Measurements from ENCODE around the gene UBE2QL1. TPM values are rescaled to one million over a fixed set of nuclear protein-coding genes. Genes with fewer than 3 reads are reported as not detected.

UBE2QL1 gene
- total RNA-seq, 3 donors from 2014 or later = 0.44 to 1.8 (median 1.6) TPM

GRCh38 chr5:6487081-6487480 lies 38.4 kb downstream of the UBE2QL1 start:
- no peak for DNase-seq (ENCODE audit: low spot score in 2 of 2)
- H3K27ac ChIP-seq = no peak overlapping the region
- TF ChIP-seq POLR2AphosphoS5 (IDR thresholded peaks at IDR 0.05) (no peak), POLR2A (IDR thresholded peaks at IDR 0.05) (no peak), CTCF (IDR thresholded peaks at IDR 0.05) (no peak)
- H3K4me1 ChIP-seq = no peaks in the 10 kb centered on the region
- H3K4me3 ChIP-seq = no peak overlapping the region
- intact Hi-C loops (cut with DNase I; ENCODE audit: low total_unique reads) = no loop called here
- no peaks in the 10 kb centered on the region for H3K27me3 ChIP-seq
- no peaks in the 10 kb centered on the region for H3K36me3 ChIP-seq
- H3K9me3 ChIP-seq = no peaks in the 10 kb centered on the region

DNA sequence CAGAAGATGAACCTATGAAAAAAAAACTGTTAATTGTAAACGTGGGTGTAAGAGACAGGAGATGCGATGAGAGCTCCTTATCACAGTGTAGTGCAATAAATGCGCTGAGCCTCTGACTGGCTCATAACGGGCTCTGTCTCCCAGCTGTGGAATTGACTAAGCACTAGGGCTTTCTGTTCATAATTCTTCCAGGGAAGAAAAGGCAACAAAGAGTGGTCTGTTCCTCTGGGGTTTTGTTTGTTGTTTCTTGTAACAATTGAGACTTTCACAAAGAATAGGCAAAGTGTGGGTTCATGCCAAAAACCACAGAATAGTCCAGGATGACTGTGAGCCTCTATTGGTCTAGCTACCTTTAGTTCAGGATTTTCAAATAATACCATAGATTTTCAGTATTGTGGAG lies 39.4 kb downstream of the UBE2QL1 start:
- H3K4me1 ChIP-seq = no peaks in the 10 kb centered on the region
- no peaks in the 10 kb centered on the region for H3K36me3 ChIP-seq
- H3K27me3 ChIP-seq = no peaks in the 10 kb centered on the region
- H3K4me3 ChIP-seq = no peak overlapping the region
- no peak overlapping the region for H3K27ac ChIP-seq
- no peaks in the 10 kb centered on the region for H3K9me3 ChIP-seq
- TF ChIP-seq POLR2A (IDR thresholded peaks at IDR 0.05) (no peak), CTCF (IDR thresholded peaks at IDR 0.05) (no peak), POLR2AphosphoS5 (IDR thresholded peaks at IDR 0.05) (no peak)
- no peak for DNase-seq (ENCODE audit: low spot score in 2 of 2)
- intact Hi-C loops (cut with DNase I; ENCODE audit: low total_unique reads) = no loop called here

DNA sequence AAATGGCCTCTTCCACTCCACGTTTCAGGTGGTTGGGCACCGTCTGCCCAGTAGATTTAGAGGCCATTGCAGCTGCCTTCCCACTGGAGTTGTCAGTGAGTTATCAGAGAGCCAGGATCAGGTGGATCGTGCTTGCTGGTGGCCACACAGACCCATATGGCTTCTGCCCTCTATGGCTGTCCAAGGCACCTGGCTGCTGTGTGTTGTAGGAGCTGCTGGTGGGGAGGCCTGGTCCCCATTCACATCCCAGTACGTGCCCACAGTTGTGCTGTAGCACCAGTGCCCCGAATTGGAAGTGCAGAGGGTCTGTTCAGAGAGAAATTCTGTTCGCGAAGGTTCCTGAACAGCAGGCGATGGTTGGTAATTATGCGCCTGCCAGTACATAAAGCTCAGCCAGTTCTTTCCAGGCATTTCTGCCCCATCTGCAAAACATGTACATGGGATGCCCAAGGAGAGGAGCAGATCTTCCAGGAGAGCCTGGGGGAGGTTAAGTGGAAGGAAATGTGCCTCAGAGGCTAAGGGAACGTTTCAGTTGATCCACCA lies 41.1 kb downstream of the UBE2QL1 start:
- no peak for DNase-seq (ENCODE audit: low spot score in 2 of 2)
- H3K4me1 ChIP-seq = no peaks in the 10 kb centered on the region
- no peaks in the 10 kb centered on the region for H3K27me3 ChIP-seq
- no peak overlapping the region for H3K27ac ChIP-seq
- H3K9me3 ChIP-seq = no peaks in the 10 kb centered on the region
- TF ChIP-seq POLR2AphosphoS5 (IDR thresholded peaks at IDR 0.05) = no peak
- TF ChIP-seq CTCF (IDR thresholded peaks at IDR 0.05) = no peak
- no peak for TF ChIP-seq POLR2A (IDR thresholded peaks at IDR 0.05)
- no peaks in the 10 kb centered on the region for H3K36me3 ChIP-seq
- no peak overlapping the region for H3K4me3 ChIP-seq
- intact Hi-C loops (cut with DNase I; ENCODE audit: low total_unique reads) = no loop called here

DNA sequence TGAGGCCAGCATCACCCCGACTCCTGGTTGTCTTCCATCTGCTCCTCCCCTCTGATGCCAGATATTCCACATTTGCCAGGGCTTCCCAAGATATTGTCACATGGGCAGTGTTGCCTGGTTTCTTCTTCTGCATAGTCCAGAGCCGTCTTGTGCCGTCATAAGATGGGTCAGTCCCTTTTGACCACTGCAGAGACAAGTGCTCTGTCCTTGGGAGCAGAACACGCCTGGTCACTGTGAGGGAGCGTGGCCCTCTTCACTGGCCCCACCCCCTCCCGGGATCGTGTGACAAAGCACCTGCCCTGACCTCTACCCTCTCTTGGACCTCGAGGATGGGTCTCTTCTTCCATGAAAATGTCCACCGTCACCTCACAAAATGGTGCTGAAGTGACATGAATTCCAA lies 41.6 kb downstream of the UBE2QL1 start:
- Histone ChIP-seq H3K4me3 (no peak overlapping the region), H3K36me3 (no peaks in the 10 kb centered on the region), H3K9me3 (no peaks in the 10 kb centered on the region), H3K27ac (no peak overlapping the region), H3K27me3 (no peaks in the 10 kb centered on the region), H3K4me1 (no peaks in the 10 kb centered on the region)
- intact Hi-C loops (cut with DNase I; ENCODE audit: low total_unique reads) = no loop called here
- no peak for DNase-seq (ENCODE audit: low spot score in 2 of 2)
- no peak for TF ChIP-seq POLR2A (IDR thresholded peaks at IDR 0.05)
- no peak for TF ChIP-seq CTCF (IDR thresholded peaks at IDR 0.05)
- no peak for TF ChIP-seq POLR2AphosphoS5 (IDR thresholded peaks at IDR 0.05)

DNA sequence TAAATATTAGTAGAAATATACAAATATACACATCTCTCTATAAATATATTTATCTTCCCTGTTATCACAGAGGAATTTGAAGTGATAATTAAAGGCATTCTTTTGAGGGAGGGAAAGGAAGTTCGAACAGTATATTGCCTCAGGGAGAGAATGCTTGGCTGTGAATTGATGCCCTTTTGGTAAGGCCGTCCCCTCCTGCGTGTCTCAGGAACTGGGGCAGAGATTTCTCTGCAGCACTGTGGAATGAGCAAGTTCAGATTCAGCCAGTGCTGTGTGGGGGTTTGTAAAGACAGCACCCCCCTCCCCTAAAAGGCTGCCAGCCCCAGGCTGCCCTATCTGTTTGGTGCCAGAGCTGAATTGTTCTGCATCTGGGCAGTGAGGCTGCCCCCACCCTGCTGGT lies 42.0 kb downstream of the UBE2QL1 start:
- DNase-seq (ENCODE audit: low spot score in 2 of 2) = no peak
- Histone ChIP-seq H3K27ac (no peak overlapping the region), H3K4me3 (no peak overlapping the region)

More for the DNA sequence above, 42.0 kb downstream of the UBE2QL1 start:
- Histone ChIP-seq H3K27me3 (no peaks in the 10 kb centered on the region), H3K36me3 (no peaks in the 10 kb centered on the region), H3K4me1 (no peaks in the 10 kb centered on the region), H3K9me3 (no peaks in the 10 kb centered on the region)
- no peak for TF ChIP-seq POLR2AphosphoS5 (IDR thresholded peaks at IDR 0.05)
- no peak for TF ChIP-seq CTCF (IDR thresholded peaks at IDR 0.05)
- no peak for TF ChIP-seq POLR2A (IDR thresholded peaks at IDR 0.05)
- intact Hi-C loops (cut with DNase I; ENCODE audit: low total_unique reads) = no loop called here
